Measurements from ENCODE around the gene MAGEA9B.
"Not testable (repeated sequence)": the region's sequence is repeated elsewhere in the genome, so short reads cannot be mapped to it uniquely, and the experiment has no call there.

MAGEA9B gene

DNA sequence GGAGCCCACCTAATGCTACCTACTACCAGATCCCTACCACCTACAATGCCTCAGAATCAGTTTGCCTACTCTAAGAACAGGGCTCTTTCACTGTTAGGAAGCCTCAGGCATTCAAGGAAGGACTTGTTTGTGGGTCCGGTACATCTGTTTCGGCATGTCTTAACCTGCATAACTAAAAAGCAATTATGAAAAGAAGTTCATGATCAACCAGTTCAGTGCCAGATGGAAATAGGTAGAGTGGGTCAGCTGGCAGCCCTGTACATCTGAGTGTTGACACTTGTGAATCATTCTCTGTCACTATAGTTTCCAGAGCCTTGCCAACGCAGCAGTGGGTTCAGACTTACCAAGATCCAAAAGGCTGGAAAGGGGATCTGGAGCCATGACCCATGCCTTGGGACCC, 41.0 kb upstream of the MAGEA9B start:
- TF ChIP-seq EZH2 (optimal IDR thresholded peaks at IDR 0.05; ENCODE audit: low read depth, low read length) (no peak), CTCF (IDR thresholded peaks at IDR 0.05; ENCODE audit: low read length) (no peak), EZH2phosphoT487 (IDR thresholded peaks at IDR 0.05; ENCODE audit: low read length) (no peak)
- Histone ChIP-seq H3K9ac (ENCODE audit: low read length) (no peak overlapping the region), H3F3A (ENCODE audit: insufficient read depth, low read length) (no peaks in the 10 kb centered on the region; the same call in 1 of the 2 replicates), H3K9me2 (replicated peaks; ENCODE audit: insufficient read depth, low read length) (no peaks in the 10 kb centered on the region), H3K4me2 (ENCODE audit: low read depth, low read length) (no peak overlapping the region), H3K79me2 (ENCODE audit: low read length) (peaks cover 27% of the 10 kb centered on the region), H3K27me3 (replicated peaks; ENCODE audit: insufficient read depth, low read length) (no peaks in the 10 kb centered on the region), H4K20me1 (ENCODE audit: insufficient read depth, low read length) (no peaks in the 10 kb centered on the region), H2AFZ (ENCODE audit: low read length) (no peak overlapping the region), H3K4me1 (ENCODE audit: low read length) (no peaks in the 10 kb centered on the region; the same call in 1 of the 2 replicates), H3K4me3 (ENCODE audit: low read length) (no peak overlapping the region), H3K9me3 (replicated peaks; ENCODE audit: insufficient read depth, low read length) (no peaks in the 10 kb centered on the region), H3K27ac (ENCODE audit: low read length) (no peak overlapping the region), H3K36me3 (replicated peaks; ENCODE audit: insufficient read depth, low read length) (no peaks in the 10 kb centered on the region)
- no peak for DNase-seq

- not testable (repeated sequence) for H3K9ac ChIP-seq (ENCODE audit: low read length); H3K27ac ChIP-seq (ENCODE audit: low read length); H3K27me3 ChIP-seq (replicated peaks; ENCODE audit: insufficient read depth, low read length); H4K20me1 ChIP-seq (ENCODE audit: insufficient read depth, low read length); H3K9me3 ChIP-seq (replicated peaks; ENCODE audit: insufficient read depth, low read length); H3K4me1 ChIP-seq (ENCODE audit: low read length); DNase-seq; H2AFZ ChIP-seq (ENCODE audit: low read length); H3K4me3 ChIP-seq (ENCODE audit: low read length); H3K4me2 ChIP-seq (ENCODE audit: low read depth, low read length); H3F3A ChIP-seq (ENCODE audit: insufficient read depth, low read length); H3K36me3 ChIP-seq (replicated peaks; ENCODE audit: insufficient read depth, low read length); H3K9me2 ChIP-seq (replicated peaks; ENCODE audit: insufficient read depth, low read length)
- peaks cover 27% of the 10 kb centered on the region for H3K79me2 ChIP-seq (ENCODE audit: low read length)
Observed at GRCh38 chrX:149626829-149627228, 39.6 kb upstream of the MAGEA9B start.

GRCh38 chrX:149619662-149620061, 32.4 kb upstream of the MAGEA9B start:
- H3K27me3 ChIP-seq (replicated peaks; ENCODE audit: insufficient read depth, low read length); H2AFZ ChIP-seq (ENCODE audit: low read length); H3K9me2 ChIP-seq (replicated peaks; ENCODE audit: insufficient read depth, low read length); H3K9ac ChIP-seq (ENCODE audit: low read length); H3K36me3 ChIP-seq (replicated peaks; ENCODE audit: insufficient read depth, low read length); H3K4me3 ChIP-seq (ENCODE audit: low read length); H3F3A ChIP-seq (ENCODE audit: insufficient read depth, low read length); DNase-seq; H3K4me1 ChIP-seq (ENCODE audit: low read length); H3K9me3 ChIP-seq (replicated peaks; ENCODE audit: insufficient read depth, low read length); H3K4me2 ChIP-seq (ENCODE audit: low read depth, low read length); H4K20me1 ChIP-seq (ENCODE audit: insufficient read depth, low read length); H3K27ac ChIP-seq (ENCODE audit: low read length): not testable (repeated sequence)
- H3K79me2 ChIP-seq (ENCODE audit: low read length) = peaks cover 14% of the 10 kb centered on the region

DNA sequence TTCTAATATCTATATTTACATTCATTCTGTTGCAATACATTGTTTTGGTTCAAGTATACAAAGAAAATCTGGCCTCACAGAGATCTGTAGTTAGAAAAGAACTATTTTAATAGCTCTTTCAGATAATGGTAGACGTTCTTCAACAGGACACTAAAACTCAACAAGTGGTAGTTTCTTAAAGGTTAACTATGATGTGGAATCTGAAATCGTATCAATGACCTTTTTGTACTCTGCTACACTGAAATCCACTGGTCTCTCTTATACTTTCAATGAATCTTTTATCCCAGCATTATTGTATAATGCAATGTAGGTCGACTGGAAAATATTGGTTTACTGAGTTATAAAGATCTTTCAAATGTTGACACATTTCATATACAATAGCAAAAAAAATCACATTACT, 31.6 kb upstream of the MAGEA9B start:
- no peaks in the 10 kb centered on the region for H3F3A ChIP-seq (ENCODE audit: insufficient read depth, low read length)
- H3K9ac ChIP-seq (ENCODE audit: low read length) = no peak overlapping the region
- no peaks in the 10 kb centered on the region for H4K20me1 ChIP-seq (ENCODE audit: insufficient read depth, low read length)
- H3K27me3 ChIP-seq (replicated peaks; ENCODE audit: insufficient read depth, low read length) = no peaks in the 10 kb centered on the region
- H3K27ac ChIP-seq (ENCODE audit: low read length) = no peak overlapping the region
- H3K9me3 ChIP-seq (replicated peaks; ENCODE audit: insufficient read depth, low read length) = no peaks in the 10 kb centered on the region
- no peak for TF ChIP-seq EZH2 (optimal IDR thresholded peaks at IDR 0.05; ENCODE audit: low read depth, low read length)
- no peak for TF ChIP-seq CTCF (IDR thresholded peaks at IDR 0.05; ENCODE audit: low read length)
- no peak for TF ChIP-seq EZH2phosphoT487 (IDR thresholded peaks at IDR 0.05; ENCODE audit: low read length)
- no peaks in the 10 kb centered on the region for H3K9me2 ChIP-seq (replicated peaks; ENCODE audit: insufficient read depth, low read length)
- H3K4me1 ChIP-seq (ENCODE audit: low read length) = no peaks in the 10 kb centered on the region
- no peak overlapping the region for H3K4me3 ChIP-seq (ENCODE audit: low read length)
- no peaks in the 10 kb centered on the region for H3K36me3 ChIP-seq (replicated peaks; ENCODE audit: insufficient read depth, low read length)
- DNase-seq = no peak
- no peak overlapping the region for H2AFZ ChIP-seq (ENCODE audit: low read length)
- no peak overlapping the region for H3K4me2 ChIP-seq (ENCODE audit: low read depth, low read length)
- H3K79me2 ChIP-seq (ENCODE audit: low read length) = peaks cover 12% of the 10 kb centered on the region

Data from MM.1S (cell line).